ENCODE data around the gene TUBA1C. TPM values are rescaled to one million over a fixed set of nuclear protein-coding genes. Genes with fewer than 3 reads are reported as not detected.
"Not testable (repeated sequence)": the region's sequence is repeated elsewhere in the genome, so short reads cannot be mapped to it uniquely, and the experiment has no call there.

The TUBA1C gene
- total RNA-seq, 1 experiment from 2014 or later = 1,296 TPM

- no peaks in the 10 kb centered on the region for H3K27me3 ChIP-seq (replicated peaks)
- H3K4me1 ChIP-seq (replicated peaks) = peaks cover 11% of the 10 kb centered on the region
- no peak for DNase-seq (ENCODE audit: low read depth in 1 of 2, low spot score in 2 of 2)
- peak overlapping the region; percentile 71 for H3K27ac ChIP-seq
- no peaks in the 10 kb centered on the region for H3K36me3 ChIP-seq
- H3K4me3 ChIP-seq = peak overlapping the region; percentile 36
- no peaks in the 10 kb centered on the region for H3K9me3 ChIP-seq (replicated peaks)
Measured at GRCh38 chr12:49233842-49234526, 30.9 kb upstream of the TUBA1C start.

DNA sequence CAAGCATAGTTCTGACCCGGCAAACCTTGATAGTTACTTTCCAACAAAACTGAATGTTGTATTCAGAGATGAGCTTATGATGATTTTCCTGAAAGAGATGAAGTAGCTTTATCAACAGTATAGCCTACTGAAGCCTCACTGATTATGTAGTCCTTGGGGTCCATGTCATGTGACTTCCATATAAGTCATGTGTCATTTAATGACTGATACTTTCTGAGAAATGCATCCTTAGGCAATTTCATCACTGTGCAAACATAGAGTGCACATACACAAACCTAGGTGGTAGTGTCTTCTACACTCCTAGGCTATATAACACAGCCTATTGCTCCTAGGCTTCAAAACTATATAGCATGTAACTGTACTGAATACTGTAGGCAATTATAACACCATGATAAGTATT lies 28.5 kb upstream of the TUBA1C start:
- Histone ChIP-seq H3K27me3 (replicated peaks) (no peaks in the 10 kb centered on the region), H3K9me3 (replicated peaks) (no peaks in the 10 kb centered on the region), H3K4me3 (no peak overlapping the region), H3K4me1 (replicated peaks) (peaks cover 11% of the 10 kb centered on the region), H3K27ac (no peak overlapping the region), H3K36me3 (no peaks in the 10 kb centered on the region)
- DNase-seq (ENCODE audit: low read depth in 1 of 2, low spot score in 2 of 2) = no peak

DNA sequence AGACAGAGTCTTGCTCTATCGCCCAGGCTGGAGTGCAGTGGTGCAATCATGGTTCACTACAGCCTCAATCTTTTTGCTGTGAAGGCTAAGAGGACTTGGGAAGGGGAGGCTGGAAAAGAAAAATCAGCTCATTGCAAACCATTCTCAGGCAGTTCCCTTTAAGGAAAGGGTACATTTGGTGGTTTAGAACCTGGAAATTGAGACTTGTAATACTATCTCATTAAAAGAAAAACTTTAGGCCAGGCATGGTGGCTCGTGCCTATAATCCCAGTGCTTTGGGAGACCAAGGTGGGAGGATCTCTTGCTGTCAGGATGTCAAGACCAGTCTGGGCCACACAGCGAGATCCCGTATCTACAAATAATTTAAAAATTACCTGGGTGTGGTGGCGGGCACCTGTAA lies 21.3 kb upstream of the TUBA1C start:
- H3K4me3 ChIP-seq = no peak overlapping the region
- peaks cover 28% of the 10 kb centered on the region for H3K4me1 ChIP-seq (replicated peaks)
- H3K27ac ChIP-seq = peak overlapping the region; percentile 91
- H3K36me3 ChIP-seq = peaks cover 4% of the 10 kb centered on the region; the same call in 1 of the 2 replicates
- no peak for DNase-seq (ENCODE audit: low read depth in 1 of 2, low spot score in 2 of 2)
- H3K9me3 ChIP-seq (replicated peaks) = no peaks in the 10 kb centered on the region
- H3K27me3 ChIP-seq (replicated peaks) = no peaks in the 10 kb centered on the region

GRCh38 chr12:49244176-49244575 lies 20.7 kb upstream of the TUBA1C start:
- peak overlapping the region; percentile 91 for H3K27ac ChIP-seq
- peak in 1 of 2 experiments; percentile 79 for DNase-seq (ENCODE audit: low read depth in 1 of 2, low spot score in 2 of 2)
- peaks cover 4% of the 10 kb centered on the region; the same call in 1 of the 2 replicates for H3K36me3 ChIP-seq
- H3K4me3 ChIP-seq = no peak overlapping the region
- H3K27me3 ChIP-seq (replicated peaks) = no peaks in the 10 kb centered on the region
- peaks cover 28% of the 10 kb centered on the region for H3K4me1 ChIP-seq (replicated peaks)
- no peaks in the 10 kb centered on the region for H3K9me3 ChIP-seq (replicated peaks)

- Histone ChIP-seq H3K4me1 (replicated peaks) (no peaks in the 10 kb centered on the region), H3K27me3 (replicated peaks) (no peaks in the 10 kb centered on the region), H3K36me3 (no peaks in the 10 kb centered on the region), H3K9me3 (replicated peaks) (no peaks in the 10 kb centered on the region), H3K4me3 (no peak overlapping the region), H3K27ac (no peak overlapping the region)
- no peak for DNase-seq (ENCODE audit: low read depth in 1 of 2, low spot score in 2 of 2)
Measured at GRCh38 chr12:49251357-49251756, 13.5 kb upstream of the TUBA1C start.

GRCh38 chr12:49253033-49253623 lies 11.8 kb upstream of the TUBA1C start:
- no peaks in the 10 kb centered on the region for H3K9me3 ChIP-seq (replicated peaks)
- H3K36me3 ChIP-seq = no peaks in the 10 kb centered on the region
- H3K27ac ChIP-seq = no peak overlapping the region
- no peaks in the 10 kb centered on the region for H3K27me3 ChIP-seq (replicated peaks)
- H3K4me1 ChIP-seq (replicated peaks) = no peaks in the 10 kb centered on the region
- H3K4me3 ChIP-seq = no peak overlapping the region
- DNase-seq (ENCODE audit: low read depth in 1 of 2, low spot score in 2 of 2) = no peak

DNA sequence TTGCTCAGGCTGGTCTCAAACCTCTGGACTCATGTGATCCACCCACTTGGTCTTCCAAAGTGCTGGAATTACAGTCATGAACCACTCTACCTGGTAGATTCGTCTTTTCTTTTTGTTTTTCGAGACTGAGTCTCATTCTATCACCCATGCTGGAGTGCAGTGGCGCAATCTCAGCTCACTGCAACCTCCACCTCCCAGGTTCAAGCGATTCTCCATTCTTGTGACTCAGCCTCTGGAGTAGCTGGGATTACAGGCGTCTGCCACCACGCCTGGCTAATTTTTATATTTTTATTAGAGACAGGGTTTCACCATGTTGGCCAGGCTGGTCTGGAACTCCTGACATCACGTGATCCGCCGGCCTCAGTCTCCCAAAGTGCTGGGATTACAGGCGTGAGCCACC lies 9.4 kb upstream of the TUBA1C start:
- H3K4me3 ChIP-seq; DNase-seq (ENCODE audit: low read depth in 1 of 2, low spot score in 2 of 2); H3K4me1 ChIP-seq (replicated peaks); H3K9me3 ChIP-seq (replicated peaks); H3K36me3 ChIP-seq; H3K27me3 ChIP-seq (replicated peaks); H3K27ac ChIP-seq: not testable (repeated sequence)

- Histone ChIP-seq H3K4me1 (replicated peaks) (peaks cover 7% of the 10 kb centered on the region), H3K4me3 (no peak overlapping the region), H3K27me3 (replicated peaks) (no peaks in the 10 kb centered on the region), H3K36me3 (peaks cover 3% of the 10 kb centered on the region; the same call in 1 of the 2 replicates), H3K27ac (no peak overlapping the region), H3K9me3 (replicated peaks) (no peaks in the 10 kb centered on the region)
- DNase-seq (ENCODE audit: low read depth in 1 of 2, low spot score in 2 of 2) = no peak
Measured at GRCh38 chr12:49255857-49256637, 8.8 kb upstream of the TUBA1C start.

DNA sequence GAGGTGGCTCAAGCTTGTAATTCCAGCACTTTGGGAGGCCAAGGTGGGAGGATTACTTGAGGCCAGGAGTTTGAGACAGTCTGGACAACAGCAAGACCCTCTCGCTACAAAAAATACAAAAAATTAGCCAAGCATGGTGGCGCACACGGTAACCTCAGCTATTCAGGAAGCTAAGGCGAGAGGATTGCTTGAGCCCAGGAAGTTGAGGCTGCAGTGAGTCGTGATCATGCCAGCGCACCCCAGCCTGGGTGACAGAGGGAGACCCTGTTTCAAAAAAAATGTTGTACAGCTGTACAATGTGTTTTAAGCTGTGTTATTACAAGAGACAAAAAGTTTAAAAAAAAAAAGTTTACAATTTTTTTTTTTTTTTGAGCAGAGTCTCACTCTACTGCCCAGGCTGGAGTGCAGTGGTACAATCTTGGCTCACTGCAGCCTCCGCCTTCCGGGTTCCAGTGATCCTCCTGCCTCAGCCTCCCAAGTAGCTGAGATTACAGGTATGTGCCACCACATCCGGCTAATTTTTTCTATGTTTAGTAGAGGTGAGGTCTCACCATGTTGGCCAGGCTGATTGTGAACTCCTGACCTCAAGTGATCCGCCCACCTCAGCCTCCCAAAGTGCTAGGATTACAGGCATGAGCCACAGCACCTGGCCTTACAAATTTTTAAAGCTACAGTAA lies 7.2 kb upstream of the TUBA1C start:
- not testable (repeated sequence) for DNase-seq (ENCODE audit: low read depth in 1 of 2, low spot score in 2 of 2); H3K27ac ChIP-seq; H3K36me3 ChIP-seq

GRCh38 chr12:49259452-49259851 lies 5.4 kb upstream of the TUBA1C start:
- Histone ChIP-seq H3K27ac (no peak overlapping the region), H3K4me1 (replicated peaks) (peaks cover 21% of the 10 kb centered on the region), H3K9me3 (replicated peaks) (no peaks in the 10 kb centered on the region), H3K27me3 (replicated peaks) (no peaks in the 10 kb centered on the region), H3K36me3 (peaks cover 6% of the 10 kb centered on the region; the same call in 1 of the 2 replicates), H3K4me3 (no peak overlapping the region)
- no peak for DNase-seq (ENCODE audit: low read depth in 1 of 2, low spot score in 2 of 2)

More for the DNA sequence above, 7.2 kb upstream of the TUBA1C start:
- H3K4me1 ChIP-seq (replicated peaks) = peaks cover 11% of the 10 kb centered on the region
- not testable (repeated sequence) for H3K27me3 ChIP-seq (replicated peaks); H3K4me3 ChIP-seq; H3K9me3 ChIP-seq (replicated peaks)

- Histone ChIP-seq H3K27me3 (replicated peaks) (no peaks in the 10 kb centered on the region), H3K36me3 (peaks cover 9% of the 10 kb centered on the region), H3K9me3 (replicated peaks) (no peaks in the 10 kb centered on the region), H3K4me3 (no peak overlapping the region), H3K4me1 (replicated peaks) (peaks cover 21% of the 10 kb centered on the region), H3K27ac (no peak overlapping the region)
- DNase-seq (ENCODE audit: low read depth in 1 of 2, low spot score in 2 of 2) = no peak
Measured at GRCh38 chr12:49260166-49260565, 4.7 kb upstream of the TUBA1C start.

DNA sequence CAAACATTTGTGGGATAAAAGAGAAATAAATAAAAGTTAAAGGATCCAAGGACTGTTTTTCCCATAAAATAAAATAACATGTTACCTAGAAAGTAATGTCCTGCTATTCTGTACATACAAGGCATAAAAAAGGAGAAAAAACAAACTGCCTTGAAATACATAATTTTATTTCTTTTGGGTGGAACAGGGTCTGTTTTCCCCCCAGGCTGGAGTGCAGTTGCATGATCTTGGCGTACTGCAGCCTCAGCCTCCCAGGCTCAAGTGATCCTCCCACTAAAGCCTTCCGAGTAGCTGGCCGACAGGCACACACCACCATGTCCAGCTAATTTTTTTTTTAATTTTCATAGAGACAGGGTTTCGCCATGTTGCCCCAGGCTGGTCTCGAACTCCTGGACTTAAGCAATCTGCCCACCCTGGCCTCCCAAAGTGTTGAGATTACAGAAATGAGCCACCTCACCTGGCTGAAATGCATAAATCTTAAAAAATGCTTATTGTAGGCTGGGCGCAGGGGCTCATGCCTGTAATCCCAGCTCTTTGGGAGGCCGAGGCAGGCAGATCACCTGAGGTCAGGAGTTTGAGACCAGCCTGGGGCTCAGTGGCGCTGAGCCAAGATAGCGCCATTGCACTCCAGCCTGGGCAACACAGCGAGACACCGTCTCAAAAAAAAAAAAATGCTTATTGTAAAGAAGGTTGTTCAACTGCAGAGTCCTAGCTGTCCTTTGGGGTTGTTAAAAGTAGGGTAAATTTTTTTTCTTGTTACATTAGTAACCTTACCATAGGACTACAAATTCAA lies 4.1 kb upstream of the TUBA1C start:
- H3K27ac ChIP-seq = no peak overlapping the region
- H3K4me1 ChIP-seq (replicated peaks) = peaks cover 21% of the 10 kb centered on the region
- no peak for DNase-seq (ENCODE audit: low read depth in 1 of 2, low spot score in 2 of 2)
- H3K9me3 ChIP-seq (replicated peaks) = no peaks in the 10 kb centered on the region
- H3K36me3 ChIP-seq = peaks cover 15% of the 10 kb centered on the region
- H3K27me3 ChIP-seq (replicated peaks) = no peaks in the 10 kb centered on the region
- no peak overlapping the region for H3K4me3 ChIP-seq

- peaks cover 25% of the 10 kb centered on the region for H3K36me3 ChIP-seq
- no peak overlapping the region for H3K4me3 ChIP-seq
- no peak overlapping the region for H3K27ac ChIP-seq
- H3K9me3 ChIP-seq (replicated peaks) = no peaks in the 10 kb centered on the region
- H3K27me3 ChIP-seq (replicated peaks) = no peaks in the 10 kb centered on the region
- DNase-seq (ENCODE audit: low read depth in 1 of 2, low spot score in 2 of 2) = no peak
- peaks cover 23% of the 10 kb centered on the region for H3K4me1 ChIP-seq (replicated peaks)
Measured at GRCh38 chr12:49261721-49262120, 3.2 kb upstream of the TUBA1C start.
